ENCODE data around the gene PRKAG2. TPM values are rescaled to one million over a fixed set of nuclear protein-coding genes. Genes with fewer than 3 reads are reported as not detected.
A peak's percentile ranks its signal among the peaks of the same experiment; 100 is the strongest.

Gene PRKAG2
- total RNA-seq, 1 experiment from 2014 or later, result 9.4 TPM

- DNase-seq (ENCODE audit: low read depth), result peak; percentile 100
These were observed 149.2 kb downstream of the PRKAG2 start for GRCh38 chr7:151727579-151728285.

GRCh38 chr7:151726652-151727578, 150.0 kb downstream of the PRKAG2 start:
- DNase-seq (ENCODE audit: low read depth), result no peak

DNA sequence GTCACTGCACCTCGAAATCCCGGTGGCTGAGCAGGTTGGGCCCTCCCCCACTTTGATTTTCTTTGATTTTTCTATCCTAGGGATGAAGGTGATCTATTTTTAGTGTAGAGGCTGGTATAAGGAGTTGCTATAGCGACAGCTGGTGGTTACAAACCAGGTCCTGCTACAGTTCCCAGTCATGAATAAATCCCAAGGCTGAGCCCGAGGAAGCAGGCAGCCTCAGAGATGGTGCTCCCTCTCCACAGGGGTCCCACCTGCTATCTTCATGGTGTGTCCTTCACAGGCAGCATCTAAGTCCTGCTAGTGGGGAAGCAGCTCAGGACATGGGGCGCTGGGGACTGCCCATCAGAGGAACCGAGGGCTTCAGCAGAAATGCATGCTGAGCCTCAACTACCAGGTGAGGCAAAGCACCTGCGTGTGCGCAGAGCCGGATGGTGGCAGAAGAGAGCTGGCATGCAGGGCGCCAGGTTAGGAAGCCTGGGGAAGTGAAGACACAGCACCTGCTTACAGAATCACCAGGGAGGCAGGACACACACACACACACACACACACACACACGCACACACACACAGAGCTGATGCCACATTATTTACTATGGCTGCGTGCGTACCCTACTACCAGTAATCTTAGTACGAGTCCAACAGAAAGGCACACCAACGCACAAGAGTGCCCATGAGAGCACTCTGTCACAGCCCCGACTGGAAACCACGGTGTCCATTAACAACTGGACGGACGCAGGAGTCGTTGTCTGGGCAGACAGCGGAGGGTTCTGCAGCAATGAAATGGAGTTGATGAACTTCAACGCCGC, 150.9 kb downstream of the PRKAG2 start:
- peak; percentile 68 for DNase-seq (ENCODE audit: low read depth)

- no peak for DNase-seq (ENCODE audit: low read depth)
These were observed 151.9 kb downstream of the PRKAG2 start for GRCh38 chr7:151724920-151725584.

DNA sequence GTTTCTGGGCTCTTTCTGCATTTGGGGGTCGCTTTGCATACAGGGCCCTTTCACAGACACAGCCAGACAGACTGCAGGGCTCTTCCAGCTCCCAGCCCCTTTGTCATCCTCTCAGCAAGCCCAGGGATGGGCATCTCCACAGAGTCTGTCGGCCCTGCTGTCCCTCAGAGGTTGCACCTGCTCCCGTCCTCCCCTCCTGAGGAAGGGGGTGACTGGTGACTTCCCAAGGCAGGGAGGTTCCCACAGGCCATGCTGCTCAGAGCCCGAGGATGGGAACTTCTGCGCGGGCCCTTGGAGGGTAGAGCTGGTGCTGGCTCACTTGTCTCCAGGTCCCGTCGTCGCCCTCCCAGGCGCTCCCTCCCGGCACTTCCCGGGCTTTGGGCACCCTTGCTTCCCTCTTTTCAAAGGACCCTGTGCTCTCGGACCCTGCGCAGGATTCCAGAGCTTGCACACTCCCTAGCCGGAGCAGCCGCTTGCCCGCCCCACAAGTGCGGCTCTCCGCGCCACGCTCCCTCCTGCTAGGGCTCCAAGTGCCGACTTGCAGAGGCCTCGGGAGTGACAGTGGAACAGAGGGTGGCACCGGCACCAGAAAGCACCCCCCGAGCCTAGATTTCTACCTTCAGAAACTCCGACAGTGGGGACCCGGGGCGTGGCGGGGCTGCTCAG, 152.5 kb downstream of the PRKAG2 start:
- no peak for DNase-seq (ENCODE audit: low read depth)

DNA sequence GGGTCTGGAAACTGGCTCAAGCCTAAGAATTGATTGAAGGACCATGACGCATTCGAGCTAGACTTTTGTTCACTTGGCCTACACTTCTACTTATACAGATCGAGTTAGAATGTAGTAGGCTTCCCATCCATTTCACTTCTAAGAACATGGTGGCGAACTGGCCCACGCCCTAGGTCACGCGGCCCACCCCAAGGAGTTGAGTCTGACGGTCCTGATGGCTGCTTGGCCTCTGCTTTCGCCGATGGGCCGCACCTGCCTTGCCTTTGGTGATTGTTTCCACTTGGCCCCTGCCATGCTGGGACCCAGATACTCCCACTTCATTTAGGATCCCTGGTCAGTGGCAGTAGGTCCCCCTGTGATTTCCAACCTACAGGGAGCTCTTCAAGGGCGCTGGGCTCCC, 153.6 kb downstream of the PRKAG2 start:
- DNase-seq (ENCODE audit: low read depth), result no peak

GRCh38 chr7:151722533-151722932, 154.4 kb downstream of the PRKAG2 start:
- DNase-seq (ENCODE audit: low read depth), result no peak

DNA sequence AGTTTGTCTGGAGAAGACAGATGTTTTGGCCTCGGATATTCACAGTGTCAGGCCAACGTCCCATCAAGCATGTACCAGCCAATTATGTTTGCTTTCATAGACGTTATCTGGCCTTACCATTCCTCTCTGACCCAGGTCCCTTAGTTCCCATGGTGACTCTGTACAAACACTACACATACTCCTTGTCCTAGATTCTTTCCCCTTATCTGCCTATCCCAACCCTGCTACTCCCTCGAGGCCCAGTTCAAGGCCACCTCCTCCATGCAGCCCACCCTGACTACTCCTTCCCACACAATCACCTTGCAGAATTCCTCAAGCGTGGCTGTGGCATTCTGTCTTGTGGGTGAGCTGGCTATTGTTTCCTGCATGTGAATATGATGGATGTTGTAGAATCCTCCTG, 155.2 kb downstream of the PRKAG2 start:
- DNase-seq (ENCODE audit: low read depth), result no peak

DNA sequence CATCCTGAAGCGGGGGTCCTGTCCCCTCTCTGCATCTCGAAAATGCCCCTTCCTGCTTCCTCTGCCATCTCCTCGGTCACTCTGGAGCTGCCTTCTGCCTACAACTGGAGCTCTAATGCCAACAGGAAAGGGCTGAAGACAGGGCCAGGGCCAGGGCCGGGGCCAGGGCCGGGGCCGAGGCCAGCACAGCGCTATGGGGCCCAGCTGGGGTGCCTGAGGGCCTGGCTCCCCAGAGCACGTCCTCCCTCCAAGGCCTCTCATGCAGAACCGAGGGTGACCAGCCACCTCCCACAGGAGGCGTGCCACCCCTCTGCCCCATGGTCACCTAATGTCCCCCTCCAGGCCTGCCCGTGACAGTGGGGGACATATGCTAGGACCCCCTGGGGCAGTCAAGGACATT, 155.7 kb downstream of the PRKAG2 start:
- no peak for DNase-seq (ENCODE audit: low read depth)

DNA sequence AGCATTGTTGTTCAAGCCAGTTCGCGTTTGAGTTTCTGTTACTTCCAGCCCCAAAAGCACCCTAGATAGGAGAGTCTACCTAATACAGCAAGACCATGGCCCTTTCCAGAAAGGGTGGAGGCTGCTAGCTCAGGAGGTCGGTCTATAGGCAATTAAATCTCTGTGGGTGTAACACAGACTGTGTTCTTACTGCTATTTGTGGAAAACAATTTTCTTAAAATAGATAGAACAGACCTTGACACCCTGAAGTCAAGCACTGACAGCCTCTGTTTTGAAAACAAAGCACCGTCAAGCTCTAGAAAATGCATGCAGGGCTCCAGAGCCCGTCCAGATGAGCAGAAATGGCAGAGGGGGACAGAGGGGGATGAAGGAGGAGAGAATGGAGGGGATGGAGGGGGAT, 156.6 kb downstream of the PRKAG2 start:
- no peak for DNase-seq (ENCODE audit: low read depth)

- no peak for DNase-seq (ENCODE audit: low read depth)
These were observed 157.0 kb downstream of the PRKAG2 start for GRCh38 chr7:151719897-151720242.

- no peak for DNase-seq (ENCODE audit: low read depth)
These were observed 157.7 kb downstream of the PRKAG2 start for GRCh38 chr7:151719031-151719896.

DNA sequence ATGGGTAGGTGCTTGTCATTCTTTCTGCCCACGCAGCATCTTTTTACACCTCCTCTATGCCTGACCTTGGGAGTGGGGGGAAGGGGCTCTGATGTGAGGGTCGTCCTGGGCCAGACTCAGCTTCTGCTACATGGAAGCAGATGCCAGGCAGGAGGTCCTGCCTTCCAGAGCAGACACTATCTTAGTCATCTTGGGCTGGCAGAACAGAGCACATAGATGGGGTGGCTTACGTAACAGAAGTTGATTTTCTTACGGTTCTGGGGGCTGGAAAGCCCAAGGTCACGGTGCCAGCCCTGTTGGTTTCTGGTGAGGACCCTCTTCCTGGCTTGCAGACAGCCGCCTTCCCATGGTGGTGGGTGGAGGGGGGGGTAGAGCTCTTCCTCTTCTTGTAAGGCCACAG, 159.0 kb downstream of the PRKAG2 start:
- no peak for DNase-seq (ENCODE audit: low read depth)

DNA sequence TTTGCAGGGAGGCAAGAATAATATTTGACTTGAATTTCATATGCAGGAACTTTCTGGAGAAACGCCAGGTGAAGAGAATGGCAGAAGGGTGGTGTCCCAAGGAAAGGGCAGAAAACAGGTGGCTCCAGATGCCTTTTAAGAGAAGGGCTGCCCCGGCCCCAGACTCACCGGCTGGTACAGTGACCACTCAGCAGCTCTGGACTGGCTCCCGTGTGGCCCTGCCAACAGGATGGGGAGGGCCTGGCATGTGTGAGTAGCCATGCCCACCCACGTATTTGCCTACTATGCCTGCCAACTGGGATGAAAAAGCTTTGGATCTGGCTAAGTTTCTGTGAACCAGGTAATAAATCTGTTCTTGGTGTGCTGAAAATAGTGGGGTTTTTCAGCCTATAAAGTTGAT, 159.5 kb downstream of the PRKAG2 start:
- DNase-seq (ENCODE audit: low read depth), result no peak

- DNase-seq (ENCODE audit: low read depth), result no peak
These were observed 160.6 kb downstream of the PRKAG2 start for GRCh38 chr7:151716323-151716722.

DNA sequence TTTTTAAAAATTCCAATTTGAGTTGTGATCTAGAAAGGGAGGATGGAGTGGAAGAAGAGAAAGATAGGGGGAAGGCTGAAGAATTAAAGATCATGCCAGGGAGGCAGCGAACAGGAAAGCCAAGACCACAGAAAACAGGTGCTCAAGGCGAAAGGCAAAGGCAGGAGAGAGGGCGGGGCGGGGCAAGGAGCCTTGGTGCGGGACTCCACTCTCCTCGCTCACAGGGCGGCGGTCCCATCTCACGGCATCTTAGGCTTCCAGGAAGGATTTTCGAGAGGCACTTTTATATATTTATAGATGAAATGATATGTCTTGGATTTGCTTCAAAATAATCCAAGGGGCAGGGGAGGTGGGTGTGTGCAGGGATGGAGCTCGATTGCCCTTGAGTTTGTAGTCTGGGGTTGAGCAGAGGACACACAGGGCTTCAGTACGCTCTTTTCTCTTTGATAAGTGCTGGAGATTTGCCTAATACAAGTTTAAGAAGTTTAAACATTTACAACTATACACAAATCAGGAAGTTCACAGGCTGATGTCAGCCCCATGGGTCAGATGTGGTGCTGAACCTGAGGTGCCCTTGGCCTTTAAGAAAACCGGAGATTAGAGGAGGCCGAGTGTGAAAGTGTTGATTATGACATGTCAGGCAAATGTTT, 161.1 kb downstream of the PRKAG2 start:
- no peak for DNase-seq (ENCODE audit: low read depth)

DNA sequence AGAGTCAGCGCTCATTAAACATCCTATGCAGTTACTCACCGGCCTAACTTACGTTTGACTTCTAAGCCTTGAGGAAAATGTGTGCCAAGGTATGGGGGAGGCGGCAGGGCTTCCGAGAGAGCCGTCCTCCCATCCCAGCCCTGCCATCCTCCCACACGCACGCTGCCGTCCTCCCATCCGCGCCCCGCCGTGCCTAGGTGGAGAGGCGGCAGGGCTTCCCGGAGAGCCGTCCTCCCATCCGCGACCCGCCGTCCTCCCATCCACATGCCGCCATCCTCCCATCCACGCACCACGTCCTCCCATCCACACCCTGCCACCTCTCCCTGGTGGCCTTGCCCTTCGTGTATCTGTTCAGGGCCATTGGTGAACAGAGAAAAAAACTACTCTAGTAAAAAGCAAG, 162.7 kb downstream of the PRKAG2 start:
- DNase-seq (ENCODE audit: low read depth), result no peak

DNA sequence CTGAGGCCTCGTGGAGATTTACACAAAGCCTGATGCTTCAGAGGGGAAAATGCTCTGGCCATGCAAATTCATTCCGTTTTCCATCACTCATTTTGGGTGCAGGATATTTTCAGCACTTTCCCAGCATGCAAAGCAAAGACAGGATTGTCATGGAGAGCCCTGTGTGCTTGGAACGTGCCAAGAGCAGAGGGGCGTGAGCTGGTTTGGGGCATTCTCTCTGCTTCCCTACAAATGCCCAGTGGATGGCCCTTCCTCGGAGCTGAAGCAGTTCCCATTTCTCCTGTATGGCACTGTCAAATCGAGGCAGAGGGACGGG, 164.1 kb downstream of the PRKAG2 start:
- DNase-seq (ENCODE audit: low read depth), result no peak

DNA sequence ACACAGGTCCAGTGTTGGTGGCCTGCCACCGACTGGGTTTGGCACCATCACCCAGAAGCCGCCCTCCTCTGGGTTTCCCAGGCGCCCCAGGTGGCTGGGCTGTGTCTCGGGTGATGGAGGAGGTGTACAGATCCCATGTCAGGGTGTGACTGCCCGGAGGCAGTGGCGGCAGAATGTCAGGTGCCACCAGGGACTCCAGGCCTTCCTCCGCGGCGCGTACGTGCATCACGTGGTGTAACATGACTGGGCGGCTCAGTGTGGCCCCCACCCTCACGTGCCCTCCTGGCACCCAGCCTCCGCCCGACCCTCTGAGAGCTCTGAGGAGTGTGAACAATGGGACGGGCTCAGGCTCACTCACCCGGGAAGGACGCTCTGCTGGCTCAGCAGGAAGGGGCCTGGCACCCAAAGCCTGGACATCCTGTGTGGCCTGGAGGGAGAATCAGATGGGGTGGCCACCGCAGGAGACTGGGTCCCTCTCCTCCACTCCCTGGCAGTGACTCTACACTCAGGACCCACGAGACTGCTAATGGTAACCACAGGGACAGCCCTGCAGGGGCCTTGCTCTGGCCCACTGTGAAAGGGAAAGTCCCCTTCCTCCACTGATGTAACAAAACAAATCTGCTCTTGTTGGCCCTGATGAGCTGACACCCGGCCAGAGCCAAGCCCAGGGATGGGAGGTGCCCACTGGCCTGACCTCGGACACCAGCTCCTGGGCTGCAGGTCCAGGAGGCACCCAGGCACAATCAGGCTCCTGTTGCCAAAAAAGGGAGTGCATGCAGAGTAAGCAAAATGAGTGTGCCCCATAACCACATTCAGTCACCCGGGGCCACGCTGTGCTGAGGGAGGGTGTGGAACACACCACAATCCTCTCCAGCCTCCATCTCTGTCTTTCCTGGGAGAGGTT, 164.8 kb downstream of the PRKAG2 start:
- DNase-seq (ENCODE audit: low read depth), result peak; percentile 41
